GM10266 (cell line): Measurements from ENCODE around the gene CRYBB2.
"Not testable (repeated sequence)": the region's sequence is repeated elsewhere in the genome, so short reads cannot be mapped to it uniquely, and the experiment has no call there.

Source experiments
- DNase-seq: peaks from one replicate; pipeline ENCODE4 v3.0.0; 2012; ENCODE audit errors: extremely low spot score
- CTCF ChIP-seq: IDR thresholded peaks from 2 replicates; pipeline ENCODE4 v1.5.1; 2012; ENCODE audit warnings: mild to moderate bottlenecking, low read depth; ENCODE audit not compliant: control insufficient read depth, insufficient read depth; ENCODE audit errors: missing control alignments

Gene CRYBB2

GRCh38 chr22:25236417-25236816 is 17.0 kb downstream of the CRYBB2 start:
- TF ChIP-seq CTCF, result no peak
- no peak for DNase-seq

GRCh38 chr22:25237503-25237902 is 18.1 kb downstream of the CRYBB2 start:
- no peak for DNase-seq

GRCh38 chr22:25238058-25238457 is 18.6 kb downstream of the CRYBB2 start:
- DNase-seq, result not testable (repeated sequence)

More at GRCh38 chr22:25237503-25237902, 18.1 kb downstream of the CRYBB2 start:
- TF ChIP-seq CTCF, result no peak

GRCh38 chr22:25255169-25255568 is 35.7 kb downstream of the CRYBB2 start:
- DNase-seq, result not testable (repeated sequence)

- not testable (repeated sequence) for DNase-seq
These were observed 48.1 kb downstream of the CRYBB2 start for GRCh38 chr22:25267567-25267966.

- DNase-seq, result not testable (repeated sequence)
These were observed 49.5 kb downstream of the CRYBB2 start for GRCh38 chr22:25268902-25269301.

- not testable (repeated sequence) for DNase-seq
These were observed 50.6 kb downstream of the CRYBB2 start for GRCh38 chr22:25270061-25270460.

- DNase-seq, result not testable (repeated sequence)
These were observed 53.8 kb downstream of the CRYBB2 start for GRCh38 chr22:25273231-25273630.

- not testable (repeated sequence) for DNase-seq
These were observed 54.5 kb downstream of the CRYBB2 start for GRCh38 chr22:25273928-25274327.

- DNase-seq, result not testable (repeated sequence)
These were observed 60.7 kb downstream of the CRYBB2 start for GRCh38 chr22:25280118-25280517.
